ENCODE data around the gene SSR1.
"Not testable (repeated sequence)": the region's sequence is repeated elsewhere in the genome, so short reads cannot be mapped to it uniquely, and the experiment has no call there.

The SSR1 gene

DNA sequence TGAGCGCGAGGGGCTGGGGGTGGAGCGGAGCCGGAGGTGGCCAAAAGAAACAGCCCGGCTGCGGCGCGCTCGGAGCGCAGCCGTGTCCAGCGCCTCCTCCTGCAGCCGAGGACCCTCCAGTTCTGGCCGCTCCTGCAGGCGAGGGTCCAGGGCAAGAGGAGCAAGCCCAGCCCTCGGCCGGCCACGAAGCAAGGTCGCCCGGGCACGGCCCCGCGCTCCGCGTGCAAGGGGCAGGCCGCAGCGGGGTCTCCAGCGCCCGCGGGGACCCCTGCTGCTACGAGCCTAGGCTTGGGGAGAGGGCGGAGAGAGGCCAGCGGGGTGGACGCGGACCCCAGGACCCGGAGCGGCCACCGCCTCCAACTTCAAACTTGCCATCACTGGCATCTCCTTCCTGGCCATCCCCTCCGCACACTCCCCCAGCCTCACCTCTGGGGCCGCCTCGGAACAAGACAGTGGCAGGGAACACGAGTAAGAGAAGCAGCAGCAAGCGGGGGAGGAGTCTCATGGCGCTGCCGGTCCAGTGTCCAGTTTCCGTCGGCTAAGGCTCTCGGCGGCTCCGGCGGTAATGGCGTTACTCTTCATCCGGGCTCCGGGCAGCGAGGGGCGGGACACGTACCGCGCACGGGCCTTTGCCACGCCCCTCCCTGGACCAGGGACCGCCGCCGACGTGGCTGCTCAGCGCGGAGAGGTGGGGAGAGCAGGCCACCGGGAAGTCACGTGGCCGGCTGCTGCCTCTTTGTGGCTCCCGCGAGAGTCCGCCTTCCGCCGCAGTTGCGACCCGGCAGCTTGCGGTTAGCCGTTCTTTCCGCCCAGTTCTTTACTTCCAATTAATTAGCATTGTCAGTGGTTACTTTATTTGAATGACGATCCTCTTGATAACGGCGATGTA, at the start of gene SSR1:
Gene SSR1 (minus strand): TSS at position 584 of the 889 bp plus-strand sequence. CDS start 79 bp downstream, at position 505.
- peak; percentile 100 for DNase-seq (ENCODE audit: low spot score)

DNA sequence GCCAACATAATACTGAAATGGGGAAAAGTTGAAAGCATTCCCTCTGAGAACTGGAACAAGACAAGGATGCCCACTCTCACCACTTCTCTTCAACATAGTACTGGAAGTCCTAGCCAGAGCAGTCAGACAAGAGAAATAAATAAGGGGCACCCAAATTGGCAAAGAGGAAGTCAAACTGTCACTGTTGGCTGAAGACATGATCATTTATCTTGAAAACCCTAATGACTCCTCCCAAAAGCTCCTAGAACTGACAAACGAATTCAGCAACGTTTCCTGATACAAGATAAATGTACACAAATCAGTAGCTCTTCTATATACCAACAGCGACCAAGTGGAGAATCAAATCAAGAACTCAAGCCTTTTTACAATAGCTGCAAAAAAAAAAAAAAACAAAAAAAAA, 38.9 kb upstream of the SSR1 start:
- DNase-seq (ENCODE audit: low spot score), result not testable (repeated sequence)

DNA sequence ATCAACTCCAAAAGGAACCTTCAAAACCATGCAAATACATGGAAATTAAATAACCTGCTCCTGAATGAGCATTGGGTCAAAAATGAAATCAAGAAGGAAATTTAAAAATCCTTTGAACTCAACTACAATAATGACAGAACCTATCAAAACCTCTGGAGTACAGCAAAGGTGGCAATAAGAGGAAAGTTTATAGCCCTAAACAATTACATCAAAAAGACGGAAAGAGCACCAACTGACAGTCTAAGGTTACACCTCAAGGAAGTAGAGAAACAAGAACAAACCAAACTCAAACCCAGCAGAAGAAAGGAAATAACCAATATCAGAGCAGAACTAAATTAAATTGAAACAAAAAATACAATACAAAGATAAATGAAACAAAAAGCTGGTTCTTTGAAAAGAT, 37.6 kb upstream of the SSR1 start:
- DNase-seq (ENCODE audit: low spot score), result not testable (repeated sequence)

DNA sequence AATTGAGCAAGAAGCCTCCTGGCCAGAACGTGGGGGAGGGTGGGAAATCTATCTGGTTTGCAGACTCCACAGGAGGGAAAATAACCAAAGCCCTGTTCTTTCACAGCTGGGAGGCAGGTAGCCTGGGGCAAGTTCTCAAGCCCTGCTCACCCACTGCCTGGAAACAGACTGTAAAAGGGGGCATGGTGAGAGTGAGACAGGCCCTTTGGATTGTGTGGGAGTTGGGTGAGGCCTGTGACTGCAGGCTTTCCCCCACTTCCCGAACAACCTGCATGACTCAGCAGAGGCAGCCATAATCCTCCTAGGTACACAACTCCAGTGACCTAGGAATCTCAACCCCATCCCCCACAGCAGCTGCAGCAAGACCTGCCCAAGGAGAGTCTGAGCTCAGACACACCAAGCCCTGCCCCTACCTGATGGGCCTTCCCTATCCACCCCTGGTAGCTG, 34.6 kb upstream of the SSR1 start:
- DNase-seq (ENCODE audit: low spot score), result not testable (repeated sequence)

DNA sequence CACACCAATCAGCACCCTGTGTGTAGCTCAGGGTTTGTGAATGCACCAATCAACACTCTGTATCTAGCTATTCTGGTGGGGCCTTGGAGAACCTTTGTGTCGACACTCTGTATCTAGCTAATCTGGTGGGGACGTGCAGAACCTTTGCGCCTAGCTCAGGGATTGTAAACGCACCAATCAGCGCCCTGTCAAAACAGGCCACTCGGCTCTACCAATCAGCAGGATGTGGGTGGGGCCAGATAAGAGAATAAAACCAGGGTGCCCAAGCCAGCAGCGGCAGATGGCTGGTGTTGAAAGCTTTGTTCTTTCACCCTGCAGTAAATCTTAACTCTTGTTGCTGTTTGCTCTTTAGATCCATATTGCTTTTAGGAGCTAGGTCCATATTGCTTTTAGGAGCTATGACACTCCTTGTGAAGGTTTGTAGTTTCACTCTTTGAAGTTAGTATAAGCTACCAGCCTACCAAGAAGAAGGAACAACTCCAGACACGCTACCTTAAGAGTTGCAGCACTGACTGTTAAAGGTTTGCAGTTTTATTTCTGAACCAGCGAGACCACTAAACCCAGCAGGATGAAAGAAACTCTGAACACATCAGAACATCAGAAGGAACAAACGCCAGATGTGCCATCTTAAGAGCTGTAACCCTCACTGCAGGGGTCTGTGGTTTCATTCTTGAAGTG, 31.9 kb upstream of the SSR1 start:
- not testable (repeated sequence) for DNase-seq (ENCODE audit: low spot score)

DNA sequence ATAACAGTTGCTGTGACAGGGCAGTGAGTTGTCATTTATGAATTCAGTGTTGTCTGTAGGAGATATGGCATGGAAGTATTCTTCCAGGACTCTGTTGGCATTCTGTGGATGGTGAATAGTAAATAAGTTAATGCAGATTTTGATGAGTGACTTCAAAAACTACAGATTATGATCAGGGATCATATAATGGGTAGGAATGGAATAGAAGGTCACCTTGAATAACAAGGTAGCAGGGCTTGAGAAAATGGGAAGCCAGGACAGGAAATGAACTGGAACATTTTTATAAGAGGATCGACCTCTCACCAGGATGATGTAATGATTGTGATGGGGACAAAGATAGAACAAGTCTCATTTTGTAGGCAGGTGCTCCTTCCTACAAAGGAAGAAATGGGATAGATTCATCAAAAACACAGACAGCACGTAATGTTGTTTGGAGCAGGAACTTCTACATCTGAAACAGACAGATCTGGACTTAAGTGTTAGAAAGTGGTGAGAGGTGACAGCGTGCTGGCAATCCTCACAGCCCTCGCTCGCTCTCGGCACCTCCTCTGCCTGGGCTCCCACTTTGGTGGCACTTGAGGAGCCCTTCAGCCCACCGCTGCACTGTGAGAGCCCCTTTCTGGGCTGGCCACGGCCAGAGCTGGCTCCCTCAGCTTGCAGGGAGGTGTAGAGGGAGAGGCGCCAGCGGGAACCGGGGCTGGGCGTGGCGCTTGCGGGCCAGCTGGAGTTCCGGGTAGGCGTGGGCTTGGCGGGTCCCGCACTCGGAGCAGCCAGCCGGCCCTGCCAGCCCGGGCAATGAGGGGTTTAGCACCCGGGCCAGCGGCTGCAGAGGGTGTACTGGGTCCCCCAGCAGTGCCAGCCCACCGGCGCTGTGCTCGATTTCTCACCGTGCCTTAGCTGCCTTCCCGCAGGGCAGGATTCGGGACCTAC, 30.8 kb upstream of the SSR1 start:
- DNase-seq (ENCODE audit: low spot score), result no peak

DNA sequence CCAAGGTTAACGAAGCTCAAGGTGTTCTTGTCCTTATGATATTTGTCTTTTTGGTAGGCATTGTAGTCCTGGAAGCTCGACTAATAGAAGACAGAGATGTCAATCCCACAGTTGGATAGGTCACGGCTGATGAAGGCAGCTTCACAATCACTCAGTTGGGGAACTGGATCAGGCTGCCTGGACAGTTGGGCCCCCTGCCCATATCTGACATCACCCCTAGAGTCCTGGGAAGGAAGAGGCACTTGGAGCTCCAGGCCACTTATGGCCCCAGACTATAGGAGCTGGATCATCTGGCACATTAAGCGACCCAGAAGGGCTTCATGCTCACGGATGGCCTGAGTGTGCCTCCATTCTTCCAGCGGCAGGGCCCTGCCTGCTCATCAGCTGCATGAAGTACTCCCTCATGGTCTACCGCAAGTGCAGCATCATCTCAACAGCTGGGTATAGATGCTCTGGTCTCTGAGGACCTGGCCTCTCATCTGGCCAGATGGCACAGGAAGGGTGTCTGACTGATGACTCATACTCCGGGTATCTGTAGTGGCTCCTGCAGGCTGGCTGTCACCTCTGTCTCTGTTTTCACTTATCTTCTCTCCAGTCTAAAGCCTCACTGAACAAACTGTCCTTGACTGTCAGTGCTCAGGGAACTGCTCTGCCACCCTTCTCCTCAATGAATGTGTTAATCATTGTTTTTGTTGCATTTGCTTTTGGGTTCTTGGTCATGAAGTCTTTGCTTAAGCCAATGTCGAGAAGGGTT, 29.2 kb upstream of the SSR1 start:
- peak; percentile 32 for DNase-seq (ENCODE audit: low spot score)

DNA sequence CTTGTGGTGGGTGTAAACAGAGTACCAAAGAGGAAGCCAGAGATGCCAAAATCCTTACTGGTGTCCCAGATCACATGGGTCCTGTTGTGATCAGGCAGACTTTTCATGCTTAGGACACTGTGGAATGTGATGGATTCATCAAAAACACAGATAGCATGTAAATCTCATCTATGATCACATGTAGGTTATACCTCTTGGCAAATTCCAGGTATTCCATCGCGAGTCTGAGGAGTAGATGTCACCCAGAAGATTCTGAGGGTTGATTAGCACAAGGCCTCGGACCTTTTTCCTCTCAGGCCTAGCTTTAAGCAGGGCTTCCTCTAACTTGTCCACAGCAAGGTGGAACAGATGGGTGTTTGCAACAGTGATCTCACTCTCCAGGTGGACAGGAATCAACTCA, 28.3 kb upstream of the SSR1 start:
- DNase-seq (ENCODE audit: low spot score), result no peak

DNA sequence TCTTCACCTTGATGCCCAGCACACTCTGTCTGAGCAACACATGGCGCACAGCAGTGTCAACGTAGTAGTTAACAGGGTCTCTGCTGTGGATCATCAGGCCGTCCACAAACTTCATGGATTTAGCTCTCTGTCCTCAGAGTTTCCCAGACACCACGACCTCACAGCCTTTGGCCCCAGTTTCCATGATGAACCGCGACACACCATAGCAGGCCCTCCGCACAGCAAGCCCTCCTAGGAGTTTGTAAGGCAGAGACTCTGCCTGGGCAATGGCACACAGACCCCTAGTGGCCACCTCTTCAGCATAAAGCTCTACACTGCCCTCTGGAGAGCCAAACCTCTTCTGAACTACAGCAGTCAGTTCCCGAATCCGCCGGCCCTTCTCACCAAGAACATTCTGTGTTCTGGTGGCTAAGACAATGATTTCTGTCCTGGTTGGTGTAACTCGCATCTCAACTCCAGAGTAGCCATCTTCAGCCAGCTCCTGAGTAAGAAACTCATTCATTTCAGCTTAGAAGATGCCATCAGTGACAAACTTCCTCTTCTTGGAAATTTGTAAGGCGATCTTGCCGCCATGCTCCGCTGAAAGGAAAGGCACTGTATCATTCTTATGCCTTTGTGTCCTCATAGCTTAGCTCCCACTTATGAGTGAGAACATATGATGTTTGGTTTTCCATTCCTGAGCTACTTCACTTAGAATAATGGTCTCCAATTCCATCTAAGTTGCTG, 26.2 kb upstream of the SSR1 start:
- DNase-seq (ENCODE audit: low spot score), result not testable (repeated sequence)

DNA sequence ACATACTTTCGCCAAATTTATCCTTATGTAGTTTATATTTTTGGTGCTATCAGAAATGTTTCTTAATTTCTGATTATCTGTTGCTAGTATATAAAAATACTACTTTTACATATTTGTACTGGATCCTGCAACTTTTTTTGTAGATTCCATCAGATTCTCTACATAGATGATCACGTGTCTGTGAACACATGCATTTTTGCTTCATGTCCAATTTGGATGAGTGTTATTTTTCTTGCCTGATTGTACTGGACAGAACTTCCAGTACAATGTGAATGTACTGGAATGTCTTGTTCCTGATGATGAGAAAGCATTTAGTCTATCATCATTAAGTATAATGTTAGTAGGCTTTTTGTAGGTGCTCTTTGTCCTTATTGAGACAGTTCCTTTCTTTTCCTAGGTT, 25.0 kb upstream of the SSR1 start:
- DNase-seq (ENCODE audit: low spot score), result no peak

DNA sequence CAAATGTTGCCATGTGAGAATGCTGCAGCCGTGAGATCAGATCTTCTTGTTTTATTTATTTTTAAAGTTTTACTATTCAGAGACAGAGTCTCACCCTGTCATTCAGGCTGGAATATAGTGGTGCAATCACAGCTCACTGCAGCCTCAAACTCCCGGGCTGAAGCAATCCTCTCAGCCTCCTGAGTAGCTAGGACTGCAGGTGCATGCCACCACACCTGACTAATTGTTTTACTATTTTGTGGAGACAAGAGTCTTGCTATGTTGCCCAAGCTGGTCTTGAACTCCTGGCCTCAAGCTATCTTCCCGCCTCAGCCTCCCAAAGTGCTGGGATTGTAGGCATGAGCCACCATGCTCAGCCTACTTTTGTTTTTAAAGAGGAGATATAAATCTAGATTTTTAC, 22.5 kb upstream of the SSR1 start:
- DNase-seq (ENCODE audit: low spot score), result no peak

DNA sequence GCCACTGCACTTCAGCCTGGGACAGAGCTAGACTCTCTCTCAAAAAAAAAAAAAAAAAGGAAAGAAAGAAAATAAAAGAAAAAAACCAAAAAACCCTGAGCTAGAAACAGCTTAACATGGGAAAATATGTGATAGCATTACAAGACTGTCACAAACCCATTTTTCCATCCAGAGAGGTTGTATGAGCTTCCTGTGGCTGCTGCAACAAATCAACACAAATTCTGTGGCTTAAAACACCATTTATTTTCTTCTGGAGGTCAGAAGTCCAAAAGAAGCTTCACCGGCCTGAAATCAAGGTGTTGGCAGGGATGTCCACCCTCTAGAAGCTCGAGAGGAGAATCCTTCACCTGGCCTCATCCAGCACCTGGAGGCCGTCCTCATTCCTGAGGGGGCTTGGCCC, 21.7 kb upstream of the SSR1 start:
- DNase-seq (ENCODE audit: low spot score), result no peak

DNA sequence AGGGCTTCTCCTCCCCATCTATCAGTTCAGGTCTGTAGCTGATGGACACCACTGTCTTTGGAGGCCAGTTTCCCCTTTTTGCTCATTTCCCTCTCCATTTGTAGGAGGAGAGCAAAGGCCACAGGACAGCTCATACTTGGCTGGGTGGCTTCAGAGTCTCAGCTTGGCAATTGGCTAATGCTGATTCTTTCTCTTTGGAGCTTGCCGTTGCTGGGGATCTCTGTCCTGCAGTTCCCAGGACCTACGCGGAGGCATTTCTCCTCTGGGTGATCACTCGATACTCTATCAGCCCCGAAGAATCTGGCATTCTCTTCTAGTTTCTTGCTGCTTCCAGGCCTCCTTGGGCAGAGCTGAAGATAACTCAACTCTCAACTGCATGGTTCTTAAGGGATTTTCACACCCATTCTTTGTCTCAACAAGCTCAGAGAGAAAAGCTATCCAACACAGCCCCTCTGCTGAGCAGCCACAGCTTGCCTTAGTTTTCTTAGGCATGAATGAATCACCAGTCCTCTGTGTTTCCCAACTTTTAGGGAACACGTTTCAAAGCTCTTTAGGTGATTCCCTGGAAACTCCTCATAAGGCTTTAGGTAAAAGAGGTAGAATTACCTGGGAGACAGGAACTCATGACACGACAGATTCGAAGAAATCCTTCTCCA, 19.2 kb upstream of the SSR1 start:
- DNase-seq (ENCODE audit: low spot score), result no peak

DNA sequence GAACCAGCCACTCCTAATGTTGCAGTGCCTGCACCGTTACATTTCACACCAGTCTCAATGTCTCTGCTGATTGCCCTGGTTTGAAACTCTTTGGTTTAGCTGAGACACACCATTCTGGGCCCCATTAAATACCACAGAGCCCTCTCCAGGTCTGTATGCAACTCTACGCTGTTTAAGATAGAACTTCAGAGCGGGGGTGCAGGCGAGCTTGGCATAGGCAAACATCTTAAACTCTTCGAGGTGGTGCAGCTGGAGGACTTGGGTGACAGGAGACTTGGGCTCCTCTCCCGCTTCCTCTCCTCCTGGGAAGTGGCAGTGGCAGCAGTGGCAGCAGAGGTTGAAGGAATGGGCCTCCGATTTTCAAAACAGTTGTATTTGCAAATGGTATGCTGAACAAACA, 18.5 kb upstream of the SSR1 start:
- no peak for DNase-seq (ENCODE audit: low spot score)

DNA sequence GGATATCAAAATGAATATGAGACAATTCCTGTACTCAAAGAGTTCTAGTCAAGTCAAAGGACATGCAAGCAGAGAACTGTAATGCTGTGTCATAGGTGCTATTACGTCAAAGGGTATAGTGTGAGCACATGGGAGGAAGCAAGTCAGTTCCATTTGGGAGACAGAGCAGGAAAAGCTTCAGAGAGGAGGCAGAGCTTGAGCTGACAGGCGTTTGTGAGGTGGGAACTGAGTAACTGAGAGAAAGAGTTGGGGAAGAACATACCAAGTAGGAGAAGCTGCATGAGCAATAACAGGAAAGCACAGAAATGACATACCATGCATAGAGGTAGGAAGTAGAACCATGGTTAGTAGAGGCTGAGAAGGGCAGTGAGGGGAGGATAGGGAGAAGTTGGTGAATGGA, 15.2 kb upstream of the SSR1 start:
- no peak for DNase-seq (ENCODE audit: low spot score)

DNA sequence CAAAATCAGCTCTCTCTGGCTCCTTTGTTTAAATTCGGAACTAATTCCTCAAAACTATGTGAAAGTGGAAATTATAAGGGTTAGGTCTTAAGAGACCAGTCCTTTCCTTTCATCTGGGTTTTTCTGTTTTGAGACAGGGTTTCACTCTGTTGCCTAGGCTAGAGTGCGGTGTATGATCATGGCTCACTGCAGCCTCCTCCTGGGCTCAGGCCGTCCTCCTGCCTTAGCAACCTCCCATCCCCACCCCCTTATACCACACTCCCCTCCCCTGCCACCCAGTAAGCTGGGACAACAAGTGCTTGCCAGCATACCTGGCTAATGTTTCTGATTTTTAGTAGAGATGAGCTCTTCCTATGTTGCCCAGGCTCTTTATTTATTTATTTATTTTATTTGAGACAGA, 12.8 kb upstream of the SSR1 start:
- no peak for DNase-seq (ENCODE audit: low spot score)

DNA sequence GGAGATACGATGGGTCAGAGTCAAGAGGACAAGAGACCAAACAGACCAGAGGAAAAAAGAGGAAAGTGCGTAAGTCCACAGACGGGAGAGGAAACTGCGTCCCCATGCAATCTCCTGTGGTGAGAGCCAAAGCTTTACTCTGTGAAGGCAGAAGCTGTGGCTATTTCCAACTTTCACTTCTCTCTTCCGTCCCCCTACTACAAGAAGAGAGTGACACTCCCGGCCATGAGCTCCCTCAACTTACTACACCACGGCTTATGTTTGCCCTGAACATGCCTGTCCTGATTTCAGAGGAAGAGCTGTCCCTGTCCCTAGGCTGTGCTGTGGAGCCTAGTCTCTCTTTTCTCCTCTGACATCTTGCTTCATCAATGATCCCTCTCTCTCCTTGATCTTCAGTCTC, 11.5 kb upstream of the SSR1 start:
- DNase-seq (ENCODE audit: low spot score), result no peak

DNA sequence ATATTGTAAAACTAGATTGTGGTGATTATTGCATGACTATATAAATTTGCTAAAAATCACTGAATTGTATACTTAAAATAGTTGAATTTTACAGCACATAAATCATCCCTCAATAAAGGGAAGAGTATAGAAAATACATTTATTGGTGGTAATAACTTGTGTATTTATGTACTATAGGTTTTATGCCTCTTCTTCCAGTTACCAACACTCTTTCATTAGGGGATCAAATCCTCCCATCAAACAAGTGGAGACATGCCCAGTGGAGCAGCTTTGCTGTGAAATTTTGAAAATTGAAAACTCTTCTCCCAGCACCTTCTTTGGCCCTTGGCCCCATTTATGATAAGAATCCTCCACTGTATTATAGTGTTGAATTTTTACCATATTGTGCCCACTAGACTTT, 10.1 kb upstream of the SSR1 start:
- DNase-seq (ENCODE audit: low spot score), result no peak

DNA sequence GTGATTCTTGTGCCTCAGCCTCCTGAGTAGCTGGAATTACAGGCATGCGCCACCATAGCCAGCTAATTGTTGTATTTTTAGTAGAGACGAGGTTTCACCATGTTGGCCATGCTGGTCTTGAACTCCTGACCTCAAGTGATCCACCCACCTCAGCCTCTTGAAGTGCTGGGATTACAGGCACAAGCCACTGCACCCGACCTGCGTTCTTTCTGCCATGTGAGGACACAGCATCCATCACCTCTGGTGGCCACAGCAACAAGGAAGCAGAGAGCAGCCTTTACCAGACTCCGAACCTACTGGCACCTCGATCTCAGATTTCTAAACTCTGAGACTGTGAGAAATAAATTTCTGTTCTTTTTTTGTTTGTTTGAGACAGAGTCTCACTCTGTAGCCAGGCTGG, 8.9 kb upstream of the SSR1 start:
- not testable (repeated sequence) for DNase-seq (ENCODE audit: low spot score)

DNA sequence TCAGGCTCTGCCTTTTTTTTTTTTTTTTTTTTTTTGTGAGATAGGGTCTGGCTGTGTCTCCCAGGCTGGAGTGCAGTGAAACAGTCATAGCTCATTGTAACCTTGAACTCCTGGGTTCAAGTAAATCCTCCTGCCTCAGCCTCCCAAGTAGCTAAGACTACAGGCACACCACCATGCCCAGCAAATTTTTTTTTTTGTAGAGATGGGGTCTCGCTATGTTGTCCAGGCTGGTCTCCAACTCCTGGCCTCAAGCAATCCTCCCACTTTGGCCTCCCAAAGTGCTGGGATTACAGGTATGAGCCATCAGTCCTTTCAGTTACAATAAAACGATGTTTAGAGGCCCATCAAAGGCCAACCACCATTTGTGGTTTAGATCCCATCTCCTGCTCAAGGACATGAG, 6.4 kb upstream of the SSR1 start:
- DNase-seq (ENCODE audit: low spot score), result not testable (repeated sequence)
